GM23338 (cell line): ENCODE measurements around the gene TMBIM1. TPM values are rescaled to one million over a fixed set of nuclear protein-coding genes. Genes with fewer than 3 reads are reported as not detected.

Experiments
- ATAC-seq: fragments of 200-7000 bp; cut with Tn5 transposase; 3 replicates; pipeline ENCODE4 v1.9.1; 2020
- DNase-seq: peaks from one replicate; pipeline ENCODE4 v3.0.0-alpha.2; 2015; ENCODE audit warnings: low spot score
- H2AFZ ChIP-seq: fragments of 200-600 bp; sonication (generic); 2 replicates; pipeline ENCODE4 v1.8.0; 2016; ENCODE audit warnings: antibody characterized with exemption, mild to moderate bottlenecking, moderate library complexity
- H3F3A ChIP-seq: fragments of 200-600 bp; sonication (generic); replicated peaks from 2 replicates; pipeline ENCODE4 v1.8.0; 2017; ENCODE audit warnings: antibody characterized with exemption, mixed run types, low read depth
- H3K27ac ChIP-seq: fragments of 200-600 bp; sonication (generic); 2 replicates; pipeline ENCODE4 v1.6.1; 2016; ENCODE audit warnings: low read depth
- H3K27me3 ChIP-seq: fragments of 200-600 bp; sonication (generic); 2 replicates; pipeline ENCODE4 v1.8.0; 2016; ENCODE audit warnings: mild to moderate bottlenecking, mixed run types, moderate library complexity; ENCODE audit not compliant: insufficient read depth
- H3K36me3 ChIP-seq: fragments of 200-600 bp; sonication (generic); 2 replicates; pipeline ENCODE4 v1.8.0; 2016; ENCODE audit warnings: mild to moderate bottlenecking; ENCODE audit not compliant: insufficient read depth
- H3K4me1 ChIP-seq: fragments of 200-600 bp; sonication (generic); 2 replicates; pipeline ENCODE4 v1.8.0; 2016; ENCODE audit warnings: mild to moderate bottlenecking, moderate library complexity; ENCODE audit not compliant: insufficient read depth
- H3K4me2 ChIP-seq: fragments of 200-600 bp; sonication (generic); 2 replicates; pipeline ENCODE4 v1.7.1; 2017; ENCODE audit warnings: mixed run types
- H3K4me3 ChIP-seq: fragments of 200-600 bp; sonication (generic); 2 replicates; pipeline ENCODE4 v1.6.1; 2016; ENCODE audit warnings: mixed run types
- H3K79me2 ChIP-seq: fragments of 200-600 bp; sonication (generic); replicated peaks from 2 replicates; pipeline ENCODE4 v1.8.0; 2017; ENCODE audit warnings: mild to moderate bottlenecking; ENCODE audit not compliant: insufficient read depth
- H3K9me2 ChIP-seq: fragments of 200-600 bp; sonication (generic); 2 replicates; pipeline ENCODE4 v1.8.0; 2017; ENCODE audit not compliant: insufficient read depth
- H4K20me1 ChIP-seq: fragments of 200-600 bp; sonication (generic); replicated peaks from 2 replicates; pipeline ENCODE4 v1.8.0; 2017; ENCODE audit warnings: mild to moderate bottlenecking; ENCODE audit not compliant: insufficient read depth
- H3K27ac Mint-ChIP-seq: 2 replicates; pipeline ENCODE4 v1.8.0; 2020; ENCODE audit warnings: inconsistent platforms, mild to moderate bottlenecking, moderate library complexity, mixed read lengths
- H3K27me3 Mint-ChIP-seq: 3 replicates; pipeline ENCODE4 v1.8.0; 2022; ENCODE audit warnings: low read depth, mild to moderate bottlenecking, moderate library complexity, mixed read lengths, inconsistent platforms; ENCODE audit not compliant: insufficient read depth, poor library complexity
- H3K36me3 Mint-ChIP-seq: 3 replicates; pipeline ENCODE4 v1.8.0; 2021; ENCODE audit warnings: low read depth, mild to moderate bottlenecking, inconsistent platforms, moderate library complexity, mixed read lengths
- H3K4me1 Mint-ChIP-seq: 3 replicates; pipeline ENCODE4 v1.8.0; 2020; ENCODE audit warnings: mild to moderate bottlenecking, inconsistent platforms, mixed read lengths
- H3K4me3 Mint-ChIP-seq: 3 replicates; pipeline ENCODE4 v1.8.0; 2021; ENCODE audit warnings: moderate library complexity, mild to moderate bottlenecking, inconsistent platforms, mixed read lengths
- H3K9me3 Mint-ChIP-seq: 3 replicates; pipeline ENCODE4 v1.8.0; 2020; ENCODE audit warnings: moderate library complexity, mild to moderate bottlenecking, inconsistent platforms, mixed read lengths
- EZH2 ChIP-seq: fragments of 200-600 bp; sonication (generic); IDR thresholded peaks from one replicate; pipeline ENCODE4 v1.8.0; 2017; ENCODE audit warnings: antibody characterized with exemption, mild to moderate bottlenecking, low read depth; ENCODE audit not compliant: unreplicated experiment
- EZH2phosphoT487 ChIP-seq: fragments of 200-600 bp; sonication (generic); IDR thresholded peaks from one replicate; pipeline ENCODE4 v1.8.1; 2018; ENCODE audit warnings: antibody characterized with exemption; ENCODE audit not compliant: unreplicated experiment
- POLR2AphosphoS5 ChIP-seq: IDR thresholded peaks from 2 replicates; pipeline ENCODE4 v1.6.1; 2016; ENCODE audit warnings: antibody characterized with exemption, low read depth
- STAT1 ChIP-seq: IDR thresholded peaks from one replicate; pipeline ENCODE4 v1.6.1; 2016; ENCODE audit warnings: antibody characterized with exemption; ENCODE audit not compliant: unreplicated experiment
- ZNF114 ChIP-seq: fragments of 250-450 bp; sonication (Bioruptor Pico); IDR thresholded peaks from 2 replicates; pipeline ENCODE4 v1.5.0; 2020; ENCODE audit warnings: mild to moderate bottlenecking, moderate library complexity
- ZNF331 ChIP-seq: fragments of 250-450 bp; sonication (Bioruptor Pico); IDR thresholded peaks from 2 replicates; pipeline ENCODE4 v1.5.0; 2020; ENCODE audit warnings: low read depth, mild to moderate bottlenecking, moderate library complexity
- polyA plus RNA-seq: library from polyadenylated mRNA; unstranded; fragments of >200 nt; fragmentation: Nextera tagmentation; extraction: Ambion mirVana; gene quantifications from 2 replicates; pipeline ENCODE4 v1.2.1, GENCODE V29; 2016
- total RNA-seq: library from RNA; depleted of rRNA; stranded (reverse); fragments of >200 nt; shearing (Covaris generic); gene quantifications from 2 replicates; pipeline ENCODE4 v1.2.3, GENCODE V29; 2014
- TF ChIP-seq, protein P1 (sequence below): IDR thresholded peaks from one replicate; pipeline ENCODE4 v1.6.1; 2018; ENCODE audit warnings: antibody characterized with exemption; ENCODE audit not compliant: unreplicated experiment
- TF ChIP-seq, protein P2 (sequence below): IDR thresholded peaks from 2 replicates; pipeline ENCODE4 v1.6.1; 2016; ENCODE audit warnings: antibody characterized with exemption
- TF ChIP-seq, protein P3 (sequence below), 2 experiments: fragments of 200-600 bp in 1 of 2; sonication (generic) in 1 of 2; conservative IDR thresholded peaks; 2 replicates each; pipeline versions ENCODE4 v1.5.1 to v1.6.1; 2016 to 2017; ENCODE audit warnings: antibody characterized with exemption in 2 of 2, low read depth in 2 of 2, mild to moderate bottlenecking in 2 of 2, moderate library complexity in 1 of 2

The TMBIM1 gene
- total and polyA plus RNA-seq, 2 experiments from 2014 or later, result 12.0 to 20.8 TPM

DNA sequence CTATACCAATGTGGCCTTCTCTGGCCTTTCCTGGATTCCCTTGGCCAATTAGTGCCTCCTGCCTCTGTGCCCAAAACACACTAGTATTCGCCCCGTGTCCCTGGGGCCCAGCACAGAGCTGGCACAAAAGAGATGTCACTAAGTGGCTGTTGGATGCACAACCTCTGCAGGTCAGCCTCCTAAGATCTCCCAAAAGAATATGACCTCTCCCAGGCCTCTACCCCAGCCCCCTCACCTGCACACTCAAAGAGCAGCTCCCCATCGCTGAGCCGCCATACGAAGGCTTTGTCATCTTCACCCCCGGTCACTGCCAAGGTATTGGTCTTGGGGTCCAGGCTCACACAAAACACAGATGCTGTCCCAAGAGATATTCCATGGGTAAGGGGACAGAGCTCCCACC is 25.0 kb downstream of the TMBIM1 start:
- no peak overlapping the region; the same call in 2 of the 3 replicates for H3K4me3 Mint-ChIP-seq
- Histone ChIP-seq H3K27ac (no peak overlapping the region), H3K4me1 (peaks cover 13% of the 10 kb centered on the region), H4K20me1 (no peaks in the 10 kb centered on the region; the same call in 1 of the 2 replicates), H3K36me3 (no peaks in the 10 kb centered on the region), H3K4me3 (no peak overlapping the region), H3K27me3 (no peaks in the 10 kb centered on the region), H2AFZ (no peak overlapping the region), H3K9me2 (no peaks in the 10 kb centered on the region), H3K4me2 (no peak overlapping the region), H3K79me2 (peaks cover 17% of the 10 kb centered on the region), H3F3A (no peaks in the 10 kb centered on the region)
- peaks cover 18% of the 10 kb centered on the region for H3K4me1 Mint-ChIP-seq
- ATAC-seq (no peak), DNase-seq (no peak)
- H3K27me3 Mint-ChIP-seq, result peaks cover 12% of the 10 kb centered on the region
- no peaks in the 10 kb centered on the region for H3K9me3 Mint-ChIP-seq
- peaks cover 44% of the 10 kb centered on the region for H3K36me3 Mint-ChIP-seq
- H3K27ac Mint-ChIP-seq, result no peak overlapping the region
- TF ChIP-seq ZNF331 (CRISPR knock-in tag), result no peak
- no peak for TF ChIP-seq EZH2
- TF ChIP-seq, protein P1, sequence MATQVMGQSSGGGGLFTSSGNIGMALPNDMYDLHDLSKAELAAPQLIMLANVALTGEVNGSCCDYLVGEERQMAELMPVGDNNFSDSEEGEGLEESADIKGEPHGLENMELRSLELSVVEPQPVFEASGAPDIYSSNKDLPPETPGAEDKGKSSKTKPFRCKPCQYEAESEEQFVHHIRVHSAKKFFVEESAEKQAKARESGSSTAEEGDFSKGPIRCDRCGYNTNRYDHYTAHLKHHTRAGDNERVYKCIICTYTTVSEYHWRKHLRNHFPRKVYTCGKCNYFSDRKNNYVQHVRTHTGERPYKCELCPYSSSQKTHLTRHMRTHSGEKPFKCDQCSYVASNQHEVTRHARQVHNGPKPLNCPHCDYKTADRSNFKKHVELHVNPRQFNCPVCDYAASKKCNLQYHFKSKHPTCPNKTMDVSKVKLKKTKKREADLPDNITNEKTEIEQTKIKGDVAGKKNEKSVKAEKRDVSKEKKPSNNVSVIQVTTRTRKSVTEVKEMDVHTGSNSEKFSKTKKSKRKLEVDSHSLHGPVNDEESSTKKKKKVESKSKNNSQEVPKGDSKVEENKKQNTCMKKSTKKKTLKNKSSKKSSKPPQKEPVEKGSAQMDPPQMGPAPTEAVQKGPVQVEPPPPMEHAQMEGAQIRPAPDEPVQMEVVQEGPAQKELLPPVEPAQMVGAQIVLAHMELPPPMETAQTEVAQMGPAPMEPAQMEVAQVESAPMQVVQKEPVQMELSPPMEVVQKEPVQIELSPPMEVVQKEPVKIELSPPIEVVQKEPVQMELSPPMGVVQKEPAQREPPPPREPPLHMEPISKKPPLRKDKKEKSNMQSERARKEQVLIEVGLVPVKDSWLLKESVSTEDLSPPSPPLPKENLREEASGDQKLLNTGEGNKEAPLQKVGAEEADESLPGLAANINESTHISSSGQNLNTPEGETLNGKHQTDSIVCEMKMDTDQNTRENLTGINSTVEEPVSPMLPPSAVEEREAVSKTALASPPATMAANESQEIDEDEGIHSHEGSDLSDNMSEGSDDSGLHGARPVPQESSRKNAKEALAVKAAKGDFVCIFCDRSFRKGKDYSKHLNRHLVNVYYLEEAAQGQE, result no peak
- TF ChIP-seq, protein P2, sequence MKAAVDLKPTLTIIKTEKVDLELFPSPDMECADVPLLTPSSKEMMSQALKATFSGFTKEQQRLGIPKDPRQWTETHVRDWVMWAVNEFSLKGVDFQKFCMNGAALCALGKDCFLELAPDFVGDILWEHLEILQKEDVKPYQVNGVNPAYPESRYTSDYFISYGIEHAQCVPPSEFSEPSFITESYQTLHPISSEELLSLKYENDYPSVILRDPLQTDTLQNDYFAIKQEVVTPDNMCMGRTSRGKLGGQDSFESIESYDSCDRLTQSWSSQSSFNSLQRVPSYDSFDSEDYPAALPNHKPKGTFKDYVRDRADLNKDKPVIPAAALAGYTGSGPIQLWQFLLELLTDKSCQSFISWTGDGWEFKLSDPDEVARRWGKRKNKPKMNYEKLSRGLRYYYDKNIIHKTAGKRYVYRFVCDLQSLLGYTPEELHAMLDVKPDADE, result no peak
- TF ChIP-seq, protein P3, sequence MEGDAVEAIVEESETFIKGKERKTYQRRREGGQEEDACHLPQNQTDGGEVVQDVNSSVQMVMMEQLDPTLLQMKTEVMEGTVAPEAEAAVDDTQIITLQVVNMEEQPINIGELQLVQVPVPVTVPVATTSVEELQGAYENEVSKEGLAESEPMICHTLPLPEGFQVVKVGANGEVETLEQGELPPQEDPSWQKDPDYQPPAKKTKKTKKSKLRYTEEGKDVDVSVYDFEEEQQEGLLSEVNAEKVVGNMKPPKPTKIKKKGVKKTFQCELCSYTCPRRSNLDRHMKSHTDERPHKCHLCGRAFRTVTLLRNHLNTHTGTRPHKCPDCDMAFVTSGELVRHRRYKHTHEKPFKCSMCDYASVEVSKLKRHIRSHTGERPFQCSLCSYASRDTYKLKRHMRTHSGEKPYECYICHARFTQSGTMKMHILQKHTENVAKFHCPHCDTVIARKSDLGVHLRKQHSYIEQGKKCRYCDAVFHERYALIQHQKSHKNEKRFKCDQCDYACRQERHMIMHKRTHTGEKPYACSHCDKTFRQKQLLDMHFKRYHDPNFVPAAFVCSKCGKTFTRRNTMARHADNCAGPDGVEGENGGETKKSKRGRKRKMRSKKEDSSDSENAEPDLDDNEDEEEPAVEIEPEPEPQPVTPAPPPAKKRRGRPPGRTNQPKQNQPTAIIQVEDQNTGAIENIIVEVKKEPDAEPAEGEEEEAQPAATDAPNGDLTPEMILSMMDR (conservative IDR thresholded peaks at IDR 0.05; ENCODE audit: low read depth in 2 of 2), result no peak
- no peak for TF ChIP-seq POLR2AphosphoS5
- TF ChIP-seq EZH2phosphoT487, result no peak
- TF ChIP-seq ZNF114 (CRISPR knock-in tag), result no peak
- TF ChIP-seq STAT1, result no peak
